Liver (tissue), 3 donors: Measurements from ENCODE around the gene STAT1.

Experiments
- CTCF ChIP-seq: fragments of 150-350 bp; IDR thresholded peaks from 2 replicates; pipeline ENCODE4 v1.5.1; 2017; ENCODE audit warnings: improper control_type of control experiment, low read depth, low read length; ENCODE audit not compliant: missing input control
- GABPA ChIP-seq, 2 donors: IDR thresholded peaks in 1 of 2; conservative IDR thresholded peaks in 1 of 2; 2 replicates each; pipeline ENCODE4 v1.6.1; 2016; ENCODE audit warnings: antibody characterized with exemption in 2 of 2, mild to moderate bottlenecking in 1 of 2, moderate library complexity in 1 of 2
- RAD21 ChIP-seq, 2 donors: IDR thresholded peaks; 2 replicates each; pipeline ENCODE4 v1.6.1; 2016; ENCODE audit warnings: antibody characterized with exemption in 2 of 2, mild to moderate bottlenecking in 2 of 2
- SP1 ChIP-seq: IDR thresholded peaks from 2 replicates; pipeline ENCODE4 v1.6.1; 2018; ENCODE audit warnings: antibody characterized with exemption, mild to moderate bottlenecking
- TF ChIP-seq, protein P1 (sequence below): IDR thresholded peaks from 2 replicates; pipeline ENCODE4 v1.6.1; 2016; ENCODE audit warnings: antibody characterized with exemption, mild to moderate bottlenecking
- donor health status: healthy.
- donor health status: healthy.

- TF ChIP-seq CTCF (no peak), RAD21 (IDR thresholded peaks at IDR 0.05) (no peak), GABPA (IDR thresholded peaks at IDR 0.05 in 1 of 2, conservative IDR thresholded peaks at IDR 0.05 in 1 of 2) (no peak), SP1 (no peak)
- TF ChIP-seq, protein P1, sequence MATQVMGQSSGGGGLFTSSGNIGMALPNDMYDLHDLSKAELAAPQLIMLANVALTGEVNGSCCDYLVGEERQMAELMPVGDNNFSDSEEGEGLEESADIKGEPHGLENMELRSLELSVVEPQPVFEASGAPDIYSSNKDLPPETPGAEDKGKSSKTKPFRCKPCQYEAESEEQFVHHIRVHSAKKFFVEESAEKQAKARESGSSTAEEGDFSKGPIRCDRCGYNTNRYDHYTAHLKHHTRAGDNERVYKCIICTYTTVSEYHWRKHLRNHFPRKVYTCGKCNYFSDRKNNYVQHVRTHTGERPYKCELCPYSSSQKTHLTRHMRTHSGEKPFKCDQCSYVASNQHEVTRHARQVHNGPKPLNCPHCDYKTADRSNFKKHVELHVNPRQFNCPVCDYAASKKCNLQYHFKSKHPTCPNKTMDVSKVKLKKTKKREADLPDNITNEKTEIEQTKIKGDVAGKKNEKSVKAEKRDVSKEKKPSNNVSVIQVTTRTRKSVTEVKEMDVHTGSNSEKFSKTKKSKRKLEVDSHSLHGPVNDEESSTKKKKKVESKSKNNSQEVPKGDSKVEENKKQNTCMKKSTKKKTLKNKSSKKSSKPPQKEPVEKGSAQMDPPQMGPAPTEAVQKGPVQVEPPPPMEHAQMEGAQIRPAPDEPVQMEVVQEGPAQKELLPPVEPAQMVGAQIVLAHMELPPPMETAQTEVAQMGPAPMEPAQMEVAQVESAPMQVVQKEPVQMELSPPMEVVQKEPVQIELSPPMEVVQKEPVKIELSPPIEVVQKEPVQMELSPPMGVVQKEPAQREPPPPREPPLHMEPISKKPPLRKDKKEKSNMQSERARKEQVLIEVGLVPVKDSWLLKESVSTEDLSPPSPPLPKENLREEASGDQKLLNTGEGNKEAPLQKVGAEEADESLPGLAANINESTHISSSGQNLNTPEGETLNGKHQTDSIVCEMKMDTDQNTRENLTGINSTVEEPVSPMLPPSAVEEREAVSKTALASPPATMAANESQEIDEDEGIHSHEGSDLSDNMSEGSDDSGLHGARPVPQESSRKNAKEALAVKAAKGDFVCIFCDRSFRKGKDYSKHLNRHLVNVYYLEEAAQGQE = no peak
These were observed 1.3 kb upstream of the STAT1 start for GRCh38 chr2:191015239-191015638.
